ENCODE results near the gene STK16. TPM values are rescaled to one million over a fixed set of nuclear protein-coding genes. Genes with fewer than 3 reads are reported as not detected.
A peak's percentile ranks its signal among the peaks of the same experiment; 100 is the strongest.
"Not testable (repeated sequence)": the region's sequence is repeated elsewhere in the genome, so short reads cannot be mapped to it uniquely, and the experiment has no call there.

The STK16 gene
- total RNA-seq, 1 experiment from 2014 or later, result 45.2 TPM

- no peak for DNase-seq (ENCODE audit: low read depth)
- in situ Hi-C loops (cut with HindIII; ENCODE audit: low pct_unique_long_range_greater_than_20kb, low sequenced_read_pairs), result no loop called here
Observed at GRCh38 chr2:219280651-219281050, 35.4 kb downstream of the STK16 start.

GRCh38 chr2:219281588-219281987 lies 36.3 kb downstream of the STK16 start:
- DNase-seq (ENCODE audit: low read depth), result no peak
- in situ Hi-C loops (cut with HindIII; ENCODE audit: low pct_unique_long_range_greater_than_20kb, low sequenced_read_pairs), result no loop called here

DNA sequence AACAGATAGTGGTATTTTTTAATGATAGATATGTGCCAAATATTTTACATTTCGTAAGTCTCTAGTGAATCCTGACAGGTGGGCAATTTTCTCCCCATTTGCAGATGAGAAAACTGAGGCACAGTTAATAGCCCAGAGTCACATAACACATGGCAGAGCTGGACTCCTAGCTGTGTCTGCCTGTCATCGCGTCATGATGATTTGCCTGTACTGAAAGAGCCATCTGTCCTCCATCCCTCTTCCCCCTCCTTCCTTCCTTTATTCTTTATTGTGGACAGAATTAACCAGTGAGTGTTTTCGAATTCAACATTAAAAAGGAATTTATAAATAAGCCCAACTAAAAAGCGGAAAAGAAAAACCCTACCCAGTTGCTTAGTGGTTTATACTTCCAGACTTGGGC lies 37.1 kb downstream of the STK16 start:
- no peak for DNase-seq (ENCODE audit: low read depth)
- in situ Hi-C loops (cut with HindIII; ENCODE audit: low pct_unique_long_range_greater_than_20kb, low sequenced_read_pairs), result no loop called here

- no peak for DNase-seq (ENCODE audit: low read depth)
- in situ Hi-C loops (cut with HindIII; ENCODE audit: low pct_unique_long_range_greater_than_20kb, low sequenced_read_pairs), result no loop called here
Observed at GRCh38 chr2:219282943-219283581, 37.8 kb downstream of the STK16 start.

GRCh38 chr2:219284501-219285372 lies 39.5 kb downstream of the STK16 start:
- in situ Hi-C loops (cut with HindIII; ENCODE audit: low pct_unique_long_range_greater_than_20kb, low sequenced_read_pairs), result no loop called here
- no peak for DNase-seq (ENCODE audit: low read depth)

DNA sequence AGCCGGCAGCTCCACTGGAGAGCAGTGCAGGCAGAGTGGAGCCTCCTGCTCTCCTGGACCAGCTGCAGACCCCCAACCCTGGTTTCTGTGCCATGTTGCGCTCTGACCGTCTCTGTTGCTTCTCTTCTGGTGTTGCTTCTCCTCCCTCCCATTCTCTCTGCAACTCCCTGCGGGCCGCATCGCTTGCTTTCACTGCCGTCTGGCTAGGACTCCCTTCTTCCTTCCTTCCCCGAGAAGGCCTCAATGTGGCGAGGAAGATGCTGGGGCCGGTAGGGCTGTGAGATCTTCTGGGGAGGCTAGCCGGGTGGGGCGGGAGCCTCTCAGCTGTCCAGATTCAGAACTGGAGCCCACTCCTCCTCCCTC lies 40.1 kb downstream of the STK16 start:
- in situ Hi-C loops (cut with HindIII; ENCODE audit: low pct_unique_long_range_greater_than_20kb, low sequenced_read_pairs), result no loop called here
- DNase-seq (ENCODE audit: low read depth), result no peak

DNA sequence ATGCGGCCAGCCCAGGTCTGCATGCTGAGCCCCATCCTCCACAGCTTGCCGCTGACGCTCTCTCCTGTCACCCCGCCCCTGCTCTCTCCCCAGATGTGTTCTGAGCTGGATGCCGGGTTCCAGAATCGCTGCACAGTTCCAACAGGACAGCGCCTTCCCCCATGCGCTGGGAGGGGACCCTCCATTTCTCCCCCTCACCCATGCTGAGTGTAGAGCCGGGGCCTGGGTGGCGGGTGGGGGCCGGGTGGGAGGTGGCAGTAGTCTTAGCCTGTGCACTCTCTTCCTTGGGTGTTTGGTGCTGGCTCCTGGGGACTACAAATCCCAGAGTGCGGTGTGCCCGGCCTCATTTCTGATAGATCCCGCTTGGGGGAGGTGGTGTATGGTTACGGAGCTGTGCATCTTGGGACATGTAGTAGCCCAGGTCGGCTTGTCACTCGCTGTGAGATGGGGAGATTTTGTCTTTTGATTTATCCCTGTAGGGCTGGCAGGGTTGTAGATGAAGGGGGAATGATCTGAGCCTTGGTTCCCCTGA lies 40.7 kb downstream of the STK16 start:
- in situ Hi-C loops (cut with HindIII; ENCODE audit: low pct_unique_long_range_greater_than_20kb, low sequenced_read_pairs), result no loop called here
- no peak for DNase-seq (ENCODE audit: low read depth)

GRCh38 chr2:219286436-219287115 lies 41.3 kb downstream of the STK16 start:
- DNase-seq (ENCODE audit: low read depth), result peak; percentile 39
- in situ Hi-C loops (cut with HindIII; ENCODE audit: low pct_unique_long_range_greater_than_20kb, low sequenced_read_pairs), result no loop called here

DNA sequence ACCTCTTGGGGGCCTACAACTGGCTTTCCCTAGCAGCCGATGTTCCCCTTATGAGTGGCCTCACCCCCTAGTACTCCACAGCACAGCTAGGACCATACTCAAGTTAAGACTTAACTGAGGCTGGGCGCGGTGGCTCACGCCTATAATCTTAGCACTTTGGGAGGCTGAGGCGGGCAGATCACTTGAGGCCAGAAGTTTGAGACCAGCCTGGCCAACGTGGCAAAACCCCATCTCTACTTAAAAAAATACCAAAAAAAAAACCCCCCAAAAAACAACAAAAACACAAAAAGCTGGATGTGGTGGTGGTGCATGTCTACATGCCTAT lies 41.8 kb downstream of the STK16 start:
- DNase-seq (ENCODE audit: low read depth); in situ Hi-C loops (cut with HindIII; ENCODE audit: low pct_unique_long_range_greater_than_20kb, low sequenced_read_pairs): not testable (repeated sequence)

- no peak for DNase-seq (ENCODE audit: low read depth)
- in situ Hi-C loops (cut with HindIII; ENCODE audit: low pct_unique_long_range_greater_than_20kb, low sequenced_read_pairs), result no loop called here
Observed at GRCh38 chr2:219287580-219288265, 42.4 kb downstream of the STK16 start.

- in situ Hi-C loops (cut with HindIII; ENCODE audit: low pct_unique_long_range_greater_than_20kb, low sequenced_read_pairs), result no loop called here
- no peak for DNase-seq (ENCODE audit: low read depth)
Observed at GRCh38 chr2:219289195-219289536, 43.9 kb downstream of the STK16 start.

DNA sequence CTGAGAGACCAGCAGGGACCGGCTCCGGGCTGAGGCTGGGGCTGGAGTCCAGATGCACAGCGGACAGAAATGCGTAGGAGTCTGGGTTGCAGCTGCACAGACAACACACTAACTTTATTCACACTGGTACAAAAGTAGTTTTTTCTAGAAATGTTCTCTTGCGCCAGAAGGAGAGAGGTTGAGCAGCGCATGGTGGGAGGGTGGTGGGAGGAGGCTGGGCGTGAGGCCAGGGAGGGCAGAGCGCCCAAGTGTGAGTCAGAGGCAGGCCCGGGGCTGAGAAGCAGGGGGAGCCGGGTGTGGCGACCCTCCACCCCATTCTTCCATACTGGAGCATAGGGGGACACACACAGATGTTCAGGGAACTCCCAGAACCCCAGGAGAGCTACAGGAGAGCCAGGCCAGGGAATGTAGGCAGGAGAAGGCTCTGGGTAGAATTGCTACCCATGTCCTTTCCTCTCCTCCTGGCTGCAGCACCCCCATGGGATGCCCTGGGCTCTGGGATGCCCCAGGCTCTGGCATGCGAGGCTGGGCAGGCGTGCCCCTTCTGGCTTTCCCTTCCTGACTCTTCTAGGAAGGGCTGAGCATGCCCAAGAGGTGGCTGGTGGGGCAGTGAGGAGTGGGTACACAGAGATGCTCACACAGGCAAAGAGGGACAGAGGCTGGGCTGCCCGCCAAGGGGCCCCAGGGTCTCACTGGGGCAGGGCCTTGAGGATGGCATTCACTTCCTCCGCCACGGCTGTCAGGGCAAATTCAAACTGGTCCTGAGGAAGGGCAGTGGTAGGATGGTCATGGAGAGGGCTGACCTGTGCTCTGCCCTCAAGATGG lies 44.5 kb downstream of the STK16 start:
- in situ Hi-C loops (cut with HindIII; ENCODE audit: low pct_unique_long_range_greater_than_20kb, low sequenced_read_pairs), result no loop called here

GRCh38 chr2:219290381-219291171 lies 45.3 kb downstream of the STK16 start:
- DNase-seq (ENCODE audit: low read depth), result no peak
- in situ Hi-C loops (cut with HindIII; ENCODE audit: low pct_unique_long_range_greater_than_20kb, low sequenced_read_pairs), result no loop called here

More for the DNA sequence above, 44.5 kb downstream of the STK16 start:
- peak; percentile 28 for DNase-seq (ENCODE audit: low read depth)

DNA sequence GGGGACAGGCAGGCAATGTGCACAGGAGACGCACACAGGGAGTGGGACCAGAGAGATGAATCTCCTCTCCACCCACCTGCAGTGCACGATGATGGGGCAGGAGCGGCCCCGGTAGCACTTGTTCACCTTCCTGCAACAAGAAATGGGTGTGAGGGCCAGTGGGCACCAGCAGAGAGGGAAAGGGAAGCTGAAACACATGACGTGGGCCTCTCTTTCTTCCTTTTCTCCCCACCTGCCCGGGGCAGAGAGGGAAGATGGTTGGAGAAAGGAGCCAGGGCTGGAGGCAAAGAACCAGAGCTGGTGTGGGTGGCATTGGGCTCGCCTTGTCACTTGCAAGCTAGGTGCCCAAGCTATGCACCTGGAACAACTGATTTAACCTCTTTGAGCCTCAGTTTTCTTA lies 46.1 kb downstream of the STK16 start:
- no peak for DNase-seq (ENCODE audit: low read depth)
- in situ Hi-C loops (cut with HindIII; ENCODE audit: low pct_unique_long_range_greater_than_20kb, low sequenced_read_pairs), result no loop called here

DNA sequence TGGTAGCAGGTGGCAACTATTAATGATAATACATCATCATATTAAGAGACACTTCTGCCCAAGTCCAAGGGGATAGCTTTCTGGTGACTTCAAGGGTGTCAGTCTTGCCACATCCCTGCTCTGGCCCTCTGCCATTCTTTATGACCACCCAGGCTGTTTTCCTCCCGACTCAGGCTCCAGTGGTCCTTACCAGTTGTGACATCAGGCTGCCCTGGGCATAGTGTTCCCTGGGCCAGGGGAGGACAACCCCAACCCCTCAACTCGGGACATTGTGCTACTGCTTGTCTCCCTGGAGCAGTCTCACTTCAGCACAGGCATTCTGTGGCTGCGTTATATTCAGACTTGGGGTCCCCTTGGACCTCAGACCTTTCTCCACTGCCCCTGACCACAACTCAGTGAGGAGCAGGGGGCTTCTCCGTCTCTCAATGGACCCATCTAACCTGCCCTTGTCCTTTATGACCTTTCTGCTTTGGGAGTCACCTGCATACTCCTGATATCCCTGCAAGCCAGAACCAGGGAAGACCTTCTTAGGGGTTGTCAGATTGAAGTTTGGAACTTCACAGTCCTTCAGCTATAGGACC lies 46.7 kb downstream of the STK16 start:
- in situ Hi-C loops (cut with HindIII; ENCODE audit: low pct_unique_long_range_greater_than_20kb, low sequenced_read_pairs), result no loop called here

GRCh38 chr2:219292616-219293015 lies 47.3 kb downstream of the STK16 start:
- in situ Hi-C loops (cut with HindIII; ENCODE audit: low pct_unique_long_range_greater_than_20kb, low sequenced_read_pairs), result no loop called here
- DNase-seq (ENCODE audit: low read depth), result no peak

More for the DNA sequence above, 46.7 kb downstream of the STK16 start:
- no peak for DNase-seq (ENCODE audit: low read depth)

GRCh38 chr2:219293736-219294231 lies 48.5 kb downstream of the STK16 start:
- in situ Hi-C loops (cut with HindIII; ENCODE audit: low pct_unique_long_range_greater_than_20kb, low sequenced_read_pairs), result no loop called here
- DNase-seq (ENCODE audit: low read depth), result no peak

Data from Caki2 (cell line).